Measurements from ENCODE around the gene SLC6A9. TPM values are rescaled to one million over a fixed set of nuclear protein-coding genes. Genes with fewer than 3 reads are reported as not detected.

Gene SLC6A9
- total RNA-seq (under 1 TPM in 1 of 2 donors, not detected in 1; 0.62 TPM), total RNA-seq (0.60 to 16.0 reads per million in 2 donors)

GRCh38 chr1:44031252-44032169 lies at the start of gene SLC6A9:
TSS of gene SLC6A9 (minus strand) at chr1:44031462. CDS start at chr1:44024277, 7,185 bp downstream.
- Mint-ChIP-seq H3K4me1 (peaks cover 35% of the 10 kb centered on the region), H3K27ac (peak within 1 kb of the TSS; percentile 75)

GRCh38 chr1:44079566-44079965 lies 48.3 kb upstream of the SLC6A9 start:
- H3K27ac Mint-ChIP-seq, result no peak overlapping the region
- no peak for ATAC-seq
- H3K4me3 Mint-ChIP-seq, result no peak overlapping the region
- no peak for DNase-seq
- no peaks in the 10 kb centered on the region for H3K9me3 ChIP-seq (ENCODE audit: control insufficient read depth, low read length, poor library complexity, severe bottlenecking)
- no peaks in the 10 kb centered on the region for H3K4me1 Mint-ChIP-seq
- no peaks in the 10 kb centered on the region for H3K36me3 Mint-ChIP-seq (ENCODE audit: low read depth)
- peaks cover 55% of the 10 kb centered on the region for H3K27me3 Mint-ChIP-seq

More at GRCh38 chr1:44031252-44032169, at the start of gene SLC6A9:
- no peaks in the 10 kb centered on the region for H3K27me3 Mint-ChIP-seq
- DNase-seq, result no peak
- peak; percentile 4 for ATAC-seq
- no peaks in the 10 kb centered on the region for H3K36me3 Mint-ChIP-seq (ENCODE audit: low read depth)
- peak within 1 kb of the TSS; percentile 94 for H3K4me3 Mint-ChIP-seq
- H3K9me3 ChIP-seq (ENCODE audit: control insufficient read depth, low read length, poor library complexity, severe bottlenecking), result no peaks in the 10 kb centered on the region

- peaks cover 4% of the 10 kb centered on the region for H3K36me3 Mint-ChIP-seq (ENCODE audit: low read depth)
- no peak for DNase-seq
- no peak for ATAC-seq
- H3K9me3 ChIP-seq (ENCODE audit: control insufficient read depth, low read length, poor library complexity, severe bottlenecking), result no peaks in the 10 kb centered on the region
- H3K4me1 Mint-ChIP-seq, result peaks cover 6% of the 10 kb centered on the region
- no peak overlapping the region for H3K4me3 Mint-ChIP-seq
- peaks cover 56% of the 10 kb centered on the region for H3K27me3 Mint-ChIP-seq
- no peak overlapping the region for H3K27ac Mint-ChIP-seq
Observed at GRCh38 chr1:44078104-44078503, 46.8 kb upstream of the SLC6A9 start.

- H3K27me3 Mint-ChIP-seq, result peaks cover 52% of the 10 kb centered on the region
- ATAC-seq (no peak), DNase-seq (no peak)
- H3K4me1 Mint-ChIP-seq, result peaks cover 6% of the 10 kb centered on the region
- H3K27ac Mint-ChIP-seq, result no peak overlapping the region
- H3K4me3 Mint-ChIP-seq, result no peak overlapping the region
- H3K9me3 ChIP-seq (ENCODE audit: control insufficient read depth, low read length, poor library complexity, severe bottlenecking), result no peaks in the 10 kb centered on the region
- peaks cover 8% of the 10 kb centered on the region for H3K36me3 Mint-ChIP-seq (ENCODE audit: low read depth)
Observed at GRCh38 chr1:44077421-44077820, 46.2 kb upstream of the SLC6A9 start.

- DNase-seq, result no peak
- no peak for ATAC-seq
- H3K27me3 Mint-ChIP-seq, result peaks cover 52% of the 10 kb centered on the region
- no peak overlapping the region for H3K4me3 Mint-ChIP-seq
- H3K4me1 Mint-ChIP-seq, result peaks cover 6% of the 10 kb centered on the region
- H3K9me3 ChIP-seq (ENCODE audit: control insufficient read depth, low read length, poor library complexity, severe bottlenecking), result no peaks in the 10 kb centered on the region
- peaks cover 14% of the 10 kb centered on the region for H3K36me3 Mint-ChIP-seq (ENCODE audit: low read depth)
- H3K27ac Mint-ChIP-seq, result no peak overlapping the region
Observed at GRCh38 chr1:44076066-44076465, 44.8 kb upstream of the SLC6A9 start.

GRCh38 chr1:44074415-44074814 lies 43.2 kb upstream of the SLC6A9 start:
- no peaks in the 10 kb centered on the region for H3K9me3 ChIP-seq (ENCODE audit: control insufficient read depth, low read length, poor library complexity, severe bottlenecking)
- no peak overlapping the region for H3K27ac Mint-ChIP-seq
- ATAC-seq (no peak), DNase-seq (no peak)
- H3K4me1 Mint-ChIP-seq, result peaks cover 8% of the 10 kb centered on the region
- peaks cover 16% of the 10 kb centered on the region for H3K36me3 Mint-ChIP-seq (ENCODE audit: low read depth)
- peaks cover 63% of the 10 kb centered on the region for H3K27me3 Mint-ChIP-seq
- H3K4me3 Mint-ChIP-seq, result no peak overlapping the region

GRCh38 chr1:44073528-44073927 lies 42.3 kb upstream of the SLC6A9 start:
- Mint-ChIP-seq H3K4me1 (peaks cover 8% of the 10 kb centered on the region), H3K36me3 (ENCODE audit: low read depth) (peaks cover 16% of the 10 kb centered on the region), H3K4me3 (no peak overlapping the region), H3K27ac (peak overlapping the region; percentile 22), H3K27me3 (peaks cover 54% of the 10 kb centered on the region)
- ATAC-seq (no peak), DNase-seq (no peak)
- H3K9me3 ChIP-seq (ENCODE audit: control insufficient read depth, low read length, poor library complexity, severe bottlenecking), result no peaks in the 10 kb centered on the region

GRCh38 chr1:44072821-44073220 lies 41.6 kb upstream of the SLC6A9 start:
- no peak for ATAC-seq

GRCh38 chr1:44072204-44072603 lies 40.9 kb upstream of the SLC6A9 start:
- peaks cover 11% of the 10 kb centered on the region for H3K4me1 Mint-ChIP-seq
- DNase-seq (no peak), ATAC-seq (no peak)
- peaks cover 18% of the 10 kb centered on the region for H3K36me3 Mint-ChIP-seq (ENCODE audit: low read depth)
- H3K27me3 Mint-ChIP-seq, result peaks cover 50% of the 10 kb centered on the region
- no peak overlapping the region for H3K4me3 Mint-ChIP-seq
- no peak overlapping the region for H3K27ac Mint-ChIP-seq
- H3K9me3 ChIP-seq (ENCODE audit: control insufficient read depth, low read length, poor library complexity, severe bottlenecking), result no peaks in the 10 kb centered on the region

More at GRCh38 chr1:44072821-44073220, 41.6 kb upstream of the SLC6A9 start:
- H3K9me3 ChIP-seq (ENCODE audit: control insufficient read depth, low read length, poor library complexity, severe bottlenecking), result no peaks in the 10 kb centered on the region
- no peak overlapping the region for H3K27ac Mint-ChIP-seq
- H3K27me3 Mint-ChIP-seq, result peaks cover 50% of the 10 kb centered on the region
- peaks cover 16% of the 10 kb centered on the region for H3K36me3 Mint-ChIP-seq (ENCODE audit: low read depth)
- peaks cover 8% of the 10 kb centered on the region for H3K4me1 Mint-ChIP-seq
- H3K4me3 Mint-ChIP-seq, result no peak overlapping the region
- no peak for DNase-seq

GRCh38 chr1:44071461-44071860 lies 40.2 kb upstream of the SLC6A9 start:
- DNase-seq, result no peak
- Mint-ChIP-seq H3K27ac (no peak overlapping the region), H3K4me3 (no peak overlapping the region), H3K27me3 (peaks cover 54% of the 10 kb centered on the region), H3K4me1 (peaks cover 11% of the 10 kb centered on the region), H3K36me3 (ENCODE audit: low read depth) (peaks cover 18% of the 10 kb centered on the region)
- no peaks in the 10 kb centered on the region for H3K9me3 ChIP-seq (ENCODE audit: control insufficient read depth, low read length, poor library complexity, severe bottlenecking)
- ATAC-seq, result no peak

GRCh38 chr1:44068442-44068921 lies 37.2 kb upstream of the SLC6A9 start:
- peaks cover 13% of the 10 kb centered on the region for H3K36me3 Mint-ChIP-seq (ENCODE audit: low read depth)
- DNase-seq (no peak), ATAC-seq (no peak)
- H3K27ac Mint-ChIP-seq, result no peak overlapping the region
- no peak overlapping the region for H3K4me3 Mint-ChIP-seq
- peaks cover 43% of the 10 kb centered on the region for H3K27me3 Mint-ChIP-seq
- H3K9me3 ChIP-seq (ENCODE audit: control insufficient read depth, low read length, poor library complexity, severe bottlenecking), result no peaks in the 10 kb centered on the region
- H3K4me1 Mint-ChIP-seq, result peaks cover 6% of the 10 kb centered on the region

GRCh38 chr1:44067266-44068250 lies 36.3 kb upstream of the SLC6A9 start:
- no peaks in the 10 kb centered on the region for H3K9me3 ChIP-seq (ENCODE audit: control insufficient read depth, low read length, poor library complexity, severe bottlenecking)
- DNase-seq (no peak), ATAC-seq (no peak)
- peaks cover 6% of the 10 kb centered on the region for H3K4me1 Mint-ChIP-seq
- peaks cover 10% of the 10 kb centered on the region for H3K36me3 Mint-ChIP-seq (ENCODE audit: low read depth)
- H3K27ac Mint-ChIP-seq, result no peak overlapping the region
- H3K27me3 Mint-ChIP-seq, result peaks cover 45% of the 10 kb centered on the region
- H3K4me3 Mint-ChIP-seq, result no peak overlapping the region

Data from T-helper 17 cell (primary cell).